ENCODE measurements around the gene SEMA6B.
A peak's percentile ranks its signal among the peaks of the same experiment; 100 is the strongest.
"Not testable (repeated sequence)": the region's sequence is repeated elsewhere in the genome, so short reads cannot be mapped to it uniquely, and the experiment has no call there.

The SEMA6B gene

DNA sequence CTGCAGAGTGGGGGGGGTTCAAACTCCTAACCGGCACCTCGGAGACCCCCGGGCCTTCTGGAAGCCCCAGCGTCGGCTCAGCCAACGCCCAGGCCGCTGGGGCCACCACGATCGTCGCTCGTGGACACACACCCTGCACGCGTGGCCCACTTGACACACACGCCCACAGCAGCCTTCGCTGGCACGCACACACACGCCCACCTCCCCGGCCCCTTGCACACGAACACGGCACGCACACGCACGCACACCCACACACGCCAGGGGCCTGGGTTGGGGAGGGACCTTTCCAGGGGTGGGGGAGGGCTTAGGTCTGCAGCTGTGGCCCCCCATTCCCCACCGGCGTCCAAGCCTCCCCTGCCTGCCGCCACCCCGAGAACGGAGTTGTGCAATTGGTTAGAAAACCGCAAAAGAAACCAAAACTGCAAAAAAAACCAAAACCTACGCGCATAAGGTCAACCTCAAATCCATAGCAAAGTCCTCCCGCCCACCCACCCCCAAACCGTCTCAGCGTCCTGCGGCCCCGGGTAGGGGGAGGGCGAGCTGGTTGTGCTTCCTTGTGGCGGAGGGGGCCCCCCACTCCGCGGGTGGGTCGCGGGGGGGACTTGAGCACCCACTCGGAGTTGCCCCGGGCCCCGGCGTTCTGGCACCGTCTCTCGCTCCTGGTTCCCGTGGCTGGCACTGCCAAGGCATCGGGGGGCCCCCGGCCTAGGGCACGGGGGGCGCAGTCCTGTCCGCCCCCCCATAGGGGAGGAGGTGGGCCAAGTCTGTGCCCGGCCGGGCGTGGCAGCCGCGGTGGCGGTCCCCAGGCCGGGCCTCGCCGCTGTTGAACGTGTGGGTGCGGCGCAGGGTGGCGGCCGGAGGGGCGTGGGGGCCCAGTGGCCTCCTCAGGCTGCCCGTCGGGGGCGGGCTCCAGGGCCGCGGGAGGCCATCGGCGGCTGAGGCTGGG, 16.3 kb downstream of the SEMA6B start:
- no peak for DNase-seq

DNA sequence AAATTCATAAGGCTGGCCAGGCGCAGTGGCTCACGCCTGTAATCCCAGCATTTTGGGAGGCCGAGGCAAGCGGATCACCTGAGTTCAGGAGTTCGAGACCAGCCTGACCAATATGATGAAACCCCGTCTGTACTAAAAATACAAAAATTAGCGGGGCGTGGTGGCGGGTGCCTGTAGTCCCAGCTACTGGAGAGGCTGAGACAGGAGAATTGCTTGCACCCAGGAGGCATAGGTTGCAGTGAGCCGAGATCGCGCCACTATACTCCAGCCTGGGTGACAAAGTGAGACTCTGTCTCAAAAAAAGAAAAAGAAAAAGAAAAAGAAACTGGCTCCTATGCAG, 17.7 kb downstream of the SEMA6B start:
- not testable (repeated sequence) for DNase-seq

- no peak for DNase-seq
Measured at GRCh38 chr19:4541114-4541805, 18.2 kb downstream of the SEMA6B start.

GRCh38 chr19:4539693-4540581, 19.5 kb downstream of the SEMA6B start, which contains the start of gene LRG1:
TSS of gene LRG1 (minus strand) at chr19:4540036. CDS start at chr19:4540013, 23 bp downstream.
- no peak for DNase-seq

DNA sequence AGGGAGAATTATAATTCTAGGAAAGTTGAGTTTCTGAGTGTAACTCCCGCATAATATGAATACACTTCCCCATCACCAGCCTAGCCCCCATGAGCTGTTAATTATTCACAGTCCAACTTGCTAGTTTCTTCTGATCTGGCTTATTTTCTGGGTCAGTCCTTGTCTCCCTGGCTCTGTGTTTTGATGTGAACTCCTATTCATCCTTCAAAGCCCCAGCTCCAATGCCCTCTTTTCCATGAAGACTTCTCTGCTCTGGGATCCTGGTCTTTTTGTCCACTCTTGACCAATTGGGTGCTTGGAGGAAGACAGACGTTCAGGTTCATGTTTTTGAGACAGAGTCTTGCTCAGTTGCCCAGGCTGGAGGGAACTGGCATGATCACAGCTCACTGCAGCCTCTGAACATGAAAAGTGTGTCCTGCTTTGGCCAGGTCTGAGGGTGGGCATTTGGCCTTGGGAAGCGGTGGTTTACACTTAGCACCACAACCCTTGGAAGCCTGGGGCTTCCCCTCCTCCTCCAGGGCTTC, 20.3 kb downstream of the SEMA6B start:
- DNase-seq = no peak

DNA sequence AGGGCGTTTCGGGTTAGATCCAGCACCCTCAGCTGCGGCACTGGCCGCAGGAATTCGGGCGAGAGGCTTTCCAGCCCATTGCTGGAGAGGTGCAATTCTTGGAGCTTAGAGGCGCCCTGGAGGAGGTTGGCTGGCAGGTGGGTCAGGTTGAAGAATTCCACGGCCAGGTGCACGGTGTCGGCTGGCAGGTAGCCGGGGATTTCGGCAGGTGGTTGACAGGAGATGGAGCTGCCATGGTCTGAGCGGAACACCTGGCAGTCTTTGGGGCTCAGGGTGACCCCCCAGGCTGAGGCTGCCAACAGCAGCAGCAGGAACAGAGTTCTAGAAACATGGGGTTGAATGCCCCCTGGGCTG, 20.9 kb downstream of the SEMA6B start:
- no peak for DNase-seq

DNA sequence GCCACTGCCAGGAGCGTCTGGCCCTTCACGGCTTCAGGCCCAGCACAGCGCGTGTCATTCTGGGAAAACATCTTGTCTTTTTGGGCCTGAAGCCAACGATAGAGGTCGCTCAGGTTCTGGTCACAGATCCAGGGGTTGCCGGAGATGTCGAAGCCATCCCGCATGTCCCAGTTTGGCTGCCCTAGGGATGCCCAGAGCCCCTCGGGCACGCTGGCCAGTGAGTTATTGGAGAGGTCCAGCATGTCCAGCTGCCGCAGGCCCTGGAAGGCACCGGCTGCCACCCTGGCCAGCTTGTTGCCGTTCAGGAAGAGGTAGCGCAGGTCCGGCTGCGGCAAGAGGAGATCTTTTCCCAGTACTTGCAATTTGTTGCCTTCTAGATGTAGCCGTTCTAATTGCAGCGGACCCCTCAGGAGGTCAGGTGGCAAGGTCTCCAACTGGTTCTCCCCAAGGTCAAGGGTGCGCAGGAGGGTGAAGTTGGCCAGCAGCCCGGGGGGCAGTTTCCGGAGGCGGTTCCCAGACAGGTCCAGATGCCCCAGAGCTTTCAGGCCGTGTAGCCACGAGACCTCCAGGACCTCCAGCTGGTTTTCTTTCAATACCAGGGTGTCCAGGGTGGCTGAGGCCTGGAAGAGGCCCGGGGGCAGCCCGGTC, 21.4 kb downstream of the SEMA6B start:
- DNase-seq = no peak

GRCh38 chr19:4536798-4537197, 22.7 kb downstream of the SEMA6B start:
- DNase-seq = no peak

DNA sequence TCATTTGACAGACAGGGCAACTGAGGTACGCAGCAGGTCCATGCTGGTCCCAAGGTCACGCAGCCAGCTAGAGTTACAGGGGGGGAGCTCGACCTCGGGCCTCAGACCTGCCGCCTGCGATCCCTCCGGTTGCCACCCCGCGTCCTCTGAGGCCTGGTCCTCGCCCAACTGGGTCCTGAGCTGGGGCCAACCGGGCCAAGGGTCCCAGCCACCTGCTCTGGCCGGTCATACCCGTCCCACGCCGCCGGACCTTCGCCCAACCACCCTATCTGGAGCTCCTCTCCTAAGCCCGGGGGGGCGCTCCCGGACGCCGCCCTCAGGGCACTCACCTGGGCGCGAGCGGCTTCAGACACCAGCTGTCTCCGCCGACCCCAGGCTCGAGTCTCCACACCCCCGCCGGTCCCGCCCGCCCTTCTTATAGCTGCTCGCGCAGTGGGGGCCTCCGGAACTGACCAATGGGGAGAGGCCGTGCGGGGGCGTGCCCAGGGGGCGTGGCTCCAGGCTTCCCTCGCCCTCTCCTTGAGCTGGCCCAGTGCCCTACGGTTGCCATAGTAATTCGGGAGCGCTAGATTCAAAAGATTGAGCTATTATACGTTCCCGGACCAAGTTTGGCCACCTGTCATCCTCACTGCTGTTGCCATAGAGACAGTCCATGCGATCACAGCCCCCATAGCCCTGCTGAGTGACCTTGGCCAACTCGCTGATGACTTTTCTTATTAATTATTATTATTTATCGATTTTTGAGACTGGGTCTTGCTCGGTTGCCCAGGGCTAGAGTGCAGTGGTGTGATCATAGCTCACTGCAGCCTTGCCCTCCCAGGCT, 24.4 kb downstream of the SEMA6B start, which contains the start of gene PLIN5:
Gene PLIN5 (minus strand): TSS at position 389 of the 823 bp plus-strand sequence. CDS start 1,150 bp downstream, outside the sequence.
- no peak for DNase-seq

- DNase-seq = no peak
Measured at GRCh38 chr19:4533835-4534424, 25.6 kb downstream of the SEMA6B start.

GRCh38 chr19:4533334-4533733, 26.1 kb downstream of the SEMA6B start:
- no peak for DNase-seq

DNA sequence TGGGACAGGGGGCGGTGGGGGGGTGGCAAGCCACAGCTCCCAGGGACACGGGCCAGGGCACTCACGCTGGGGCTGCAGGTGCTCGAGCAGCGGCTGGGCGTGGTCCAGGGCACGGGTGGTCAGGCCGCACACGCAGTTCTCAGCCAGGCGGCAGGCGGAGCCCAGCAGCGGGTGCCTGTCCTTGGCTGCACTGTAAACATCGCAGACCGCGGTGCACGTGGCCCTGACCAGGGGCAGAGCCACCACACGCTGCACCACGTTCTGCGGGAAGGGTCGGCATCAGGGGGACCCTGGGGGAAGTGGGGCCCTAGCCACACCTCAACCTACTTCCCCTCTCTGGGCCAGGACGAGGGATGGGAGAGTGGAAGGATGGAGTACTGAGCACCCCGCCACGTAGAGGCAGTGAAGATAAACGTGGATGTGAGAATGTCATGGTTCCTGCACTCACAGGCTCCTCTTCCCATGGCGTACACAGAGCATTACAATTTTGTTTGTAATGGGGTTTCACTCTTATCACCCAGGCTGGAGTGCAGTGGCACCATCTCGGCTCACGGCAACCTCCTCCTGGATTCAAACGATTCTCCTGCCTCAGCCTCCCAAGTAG, 27.8 kb downstream of the SEMA6B start:
- no peak for DNase-seq

- no peak for DNase-seq
Measured at GRCh38 chr19:4529924-4530522, 29.5 kb downstream of the SEMA6B start.

DNA sequence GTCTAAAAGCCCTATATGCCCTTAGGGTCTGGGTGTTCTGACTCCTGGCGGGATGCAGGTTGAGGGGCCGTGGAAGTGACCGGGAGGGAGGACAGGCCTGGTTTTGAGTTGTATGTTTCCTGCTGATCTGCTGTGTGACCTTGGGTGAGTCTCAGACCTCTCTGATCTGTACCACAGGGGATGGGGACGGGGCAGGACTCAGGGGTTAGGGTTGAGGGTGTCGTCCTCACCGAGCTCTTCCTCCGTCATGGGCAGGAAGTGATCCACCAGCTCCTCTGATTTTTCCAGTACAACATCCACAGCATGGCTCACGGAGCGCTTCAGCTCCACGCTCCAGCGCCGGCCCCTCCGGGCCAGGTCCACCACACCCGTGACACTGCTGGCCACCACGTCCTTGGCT, 30.6 kb downstream of the SEMA6B start:
- no peak for DNase-seq

DNA sequence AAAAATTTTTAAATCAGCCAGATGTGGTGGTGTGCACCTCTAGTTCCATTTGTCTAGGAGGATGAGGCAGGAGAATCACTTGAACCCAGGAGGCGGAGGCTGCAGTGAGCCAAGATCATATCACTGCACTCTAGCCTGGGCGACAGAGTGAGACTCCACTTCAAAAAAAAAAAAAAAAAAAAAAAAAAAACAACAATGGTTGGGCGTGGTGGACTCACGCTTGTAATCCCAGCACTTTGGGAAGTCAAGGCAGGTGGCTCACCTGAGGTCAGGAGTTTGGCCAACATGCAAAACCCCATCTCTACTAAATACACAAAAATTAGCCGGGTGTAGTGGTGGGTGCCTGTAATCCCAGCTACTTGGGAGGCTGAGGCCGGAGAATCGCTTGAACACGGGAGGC, 32.1 kb downstream of the SEMA6B start:
- not testable (repeated sequence) for DNase-seq

DNA sequence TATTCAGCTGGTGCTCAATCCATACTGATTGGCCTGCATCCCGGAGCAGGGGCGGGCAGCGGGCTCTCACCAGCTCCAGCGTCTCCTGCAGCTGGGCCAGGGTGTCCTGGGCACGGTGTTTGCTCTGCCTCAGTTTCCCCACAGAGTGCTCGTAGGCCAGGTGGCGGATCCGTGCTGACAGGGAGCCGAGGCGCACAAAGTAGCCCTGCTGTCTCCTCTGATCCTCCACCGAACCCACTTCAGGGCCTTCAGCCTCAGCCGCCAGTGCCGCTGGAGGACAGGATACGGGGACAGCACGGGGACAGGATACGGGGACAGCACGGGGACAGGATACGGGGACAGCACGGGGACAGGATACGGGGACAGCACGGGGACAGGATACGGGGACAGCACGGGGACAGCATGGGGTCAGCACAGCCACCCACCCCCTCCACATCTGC, 33.9 kb downstream of the SEMA6B start:
- DNase-seq = no peak

DNA sequence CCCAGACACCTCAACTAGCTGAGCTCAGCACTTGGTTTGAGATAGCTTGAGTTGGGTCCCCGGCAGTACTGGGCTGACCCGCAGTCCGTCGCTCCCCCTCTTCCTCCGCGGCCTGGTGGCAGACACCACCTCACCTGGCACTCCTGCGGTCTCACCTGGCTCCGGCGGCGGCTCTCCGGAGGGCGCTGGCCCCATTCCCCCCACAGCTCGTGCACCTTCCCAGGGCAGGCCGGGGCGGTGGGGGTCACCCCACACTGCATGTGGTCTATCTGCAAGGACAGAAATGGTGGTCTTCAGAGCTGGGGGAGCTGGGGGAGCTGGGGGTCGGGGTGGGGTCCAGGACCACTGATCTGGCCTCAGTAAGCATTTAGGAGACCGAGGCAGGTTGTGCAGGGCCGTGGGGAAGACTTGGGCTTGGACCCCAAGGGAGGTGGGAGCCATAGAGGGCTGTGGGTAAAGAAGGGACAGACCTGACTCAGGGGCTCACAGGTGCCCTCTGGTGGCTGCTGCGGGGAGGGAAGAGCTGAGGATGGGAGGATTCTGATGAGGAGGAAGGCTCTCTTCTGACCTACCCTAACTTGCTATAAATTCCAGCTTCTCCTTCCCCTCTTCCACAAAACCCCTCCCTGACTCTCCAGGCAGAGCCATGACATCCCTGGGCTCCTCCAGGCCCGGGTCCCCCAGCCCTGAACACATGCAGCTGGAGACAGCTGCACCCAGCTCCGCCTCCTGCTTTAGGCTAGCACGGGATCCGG, 34.5 kb downstream of the SEMA6B start:
- DNase-seq = peak; percentile 78

- DNase-seq = peak; percentile 64
Measured at GRCh38 chr19:4523306-4524110, 36.0 kb downstream of the SEMA6B start.

Data from 8988T (cell line).